ENCODE results near the gene ISG15.
"Not testable (repeated sequence)": the region's sequence is repeated elsewhere in the genome, so short reads cannot be mapped to it uniquely, and the experiment has no call there.

The ISG15 gene

GRCh38 chr1:975896-976683 lies 37.2 kb upstream of the ISG15 start:
- Histone ChIP-seq H3K9ac (ENCODE audit: low read depth in 1 of 2, low read length in 2 of 2) (no peak overlapping the region), H3K4me3 (ENCODE audit: low read length in 2 of 2) (peak overlapping the region; percentile 35 to 44), H3K36me3 (ENCODE audit: control insufficient read depth in 2 of 2, insufficient read depth in 2 of 2, low read length in 2 of 2) (no peaks in the 10 kb centered on the region), H3K27me3 (ENCODE audit: control insufficient read depth in 2 of 2, insufficient read depth in 2 of 2, low read length in 2 of 2) (peaks cover 0 to 15% of the 10 kb centered on the region in 2 donors), H3K4me1 (ENCODE audit: control insufficient read depth in 2 of 2, insufficient read depth in 2 of 2, low read length in 2 of 2) (peaks cover 6% of the 10 kb centered on the region in 2 donors), H3K9me3 (ENCODE audit: control insufficient read depth in 2 of 2, low read length in 2 of 2) (no peaks in the 10 kb centered on the region), H3K27ac (ENCODE audit: low read depth in 2 of 2, low read length in 2 of 2) (no peak overlapping the region)

- peaks cover 0 to 14% of the 10 kb centered on the region in 2 donors for H3K27me3 ChIP-seq (ENCODE audit: control insufficient read depth in 2 of 2, insufficient read depth in 2 of 2, low read length in 2 of 2)
- H3K9me3 ChIP-seq (ENCODE audit: control insufficient read depth in 2 of 2, low read length in 2 of 2); H3K9ac ChIP-seq (ENCODE audit: low read depth in 1 of 2, low read length in 2 of 2); H3K4me3 ChIP-seq (ENCODE audit: low read length in 2 of 2); H3K36me3 ChIP-seq (ENCODE audit: control insufficient read depth in 2 of 2, insufficient read depth in 2 of 2, low read length in 2 of 2); H3K27ac ChIP-seq (ENCODE audit: low read depth in 2 of 2, low read length in 2 of 2); H3K4me1 ChIP-seq (ENCODE audit: control insufficient read depth in 2 of 2, insufficient read depth in 2 of 2, low read length in 2 of 2): not testable (repeated sequence)
Observed at GRCh38 chr1:976791-977190, 36.5 kb upstream of the ISG15 start.

- Histone ChIP-seq H3K27ac (ENCODE audit: low read depth in 2 of 2, low read length in 2 of 2) (no peak overlapping the region), H3K9ac (ENCODE audit: low read depth in 1 of 2, low read length in 2 of 2) (no peak overlapping the region), H3K27me3 (ENCODE audit: control insufficient read depth in 2 of 2, insufficient read depth in 2 of 2, low read length in 2 of 2) (peaks cover 12 to 27% of the 10 kb centered on the region in 2 donors), H3K4me3 (ENCODE audit: low read length in 2 of 2) (no peak overlapping the region), H3K9me3 (ENCODE audit: control insufficient read depth in 2 of 2, low read length in 2 of 2) (no peaks in the 10 kb centered on the region), H3K36me3 (ENCODE audit: control insufficient read depth in 2 of 2, insufficient read depth in 2 of 2, low read length in 2 of 2) (no peaks in the 10 kb centered on the region), H3K4me1 (ENCODE audit: control insufficient read depth in 2 of 2, insufficient read depth in 2 of 2, low read length in 2 of 2) (peaks cover 6% of the 10 kb centered on the region in 2 donors)
Observed at GRCh38 chr1:978069-978834, 35.0 kb upstream of the ISG15 start.

GRCh38 chr1:978835-979743 lies 34.2 kb upstream of the ISG15 start:
- Histone ChIP-seq H3K27ac (ENCODE audit: low read depth in 2 of 2, low read length in 2 of 2) (no peak overlapping the region), H3K4me1 (ENCODE audit: control insufficient read depth in 2 of 2, insufficient read depth in 2 of 2, low read length in 2 of 2) (peaks cover 6% of the 10 kb centered on the region in 2 donors), H3K9ac (ENCODE audit: low read depth in 1 of 2, low read length in 2 of 2) (no peak overlapping the region), H3K27me3 (ENCODE audit: control insufficient read depth in 2 of 2, insufficient read depth in 2 of 2, low read length in 2 of 2) (peaks cover 12 to 25% of the 10 kb centered on the region in 2 donors), H3K4me3 (ENCODE audit: low read length in 2 of 2) (no peak overlapping the region), H3K36me3 (ENCODE audit: control insufficient read depth in 2 of 2, insufficient read depth in 2 of 2, low read length in 2 of 2) (no peaks in the 10 kb centered on the region), H3K9me3 (ENCODE audit: control insufficient read depth in 2 of 2, low read length in 2 of 2) (no peaks in the 10 kb centered on the region)

GRCh38 chr1:979744-980072 lies 33.6 kb upstream of the ISG15 start:
- Histone ChIP-seq H3K36me3 (ENCODE audit: control insufficient read depth in 2 of 2, insufficient read depth in 2 of 2, low read length in 2 of 2) (no peaks in the 10 kb centered on the region), H3K9me3 (ENCODE audit: control insufficient read depth in 2 of 2, low read length in 2 of 2) (no peaks in the 10 kb centered on the region), H3K27me3 (ENCODE audit: control insufficient read depth in 2 of 2, insufficient read depth in 2 of 2, low read length in 2 of 2) (peaks cover 12 to 25% of the 10 kb centered on the region in 2 donors), H3K4me3 (ENCODE audit: low read length in 2 of 2) (no peak overlapping the region), H3K9ac (ENCODE audit: low read depth in 1 of 2, low read length in 2 of 2) (no peak overlapping the region), H3K4me1 (ENCODE audit: control insufficient read depth in 2 of 2, insufficient read depth in 2 of 2, low read length in 2 of 2) (peaks cover 6% of the 10 kb centered on the region in 2 donors), H3K27ac (ENCODE audit: low read depth in 2 of 2, low read length in 2 of 2) (no peak overlapping the region)

GRCh38 chr1:980137-980571 lies 33.1 kb upstream of the ISG15 start:
- H3K36me3 ChIP-seq (ENCODE audit: control insufficient read depth in 2 of 2, insufficient read depth in 2 of 2, low read length in 2 of 2): no peaks in the 10 kb centered on the region
- H3K9ac ChIP-seq (ENCODE audit: low read depth in 1 of 2, low read length in 2 of 2): no peak overlapping the region
- peaks cover 14 to 25% of the 10 kb centered on the region in 2 donors for H3K27me3 ChIP-seq (ENCODE audit: control insufficient read depth in 2 of 2, insufficient read depth in 2 of 2, low read length in 2 of 2)
- no peak overlapping the region for H3K4me3 ChIP-seq (ENCODE audit: low read length in 2 of 2)
- H3K4me1 ChIP-seq (ENCODE audit: control insufficient read depth in 2 of 2, insufficient read depth in 2 of 2, low read length in 2 of 2): peaks cover 6% of the 10 kb centered on the region in 2 donors
- H3K27ac ChIP-seq (ENCODE audit: low read depth in 2 of 2, low read length in 2 of 2): no peak overlapping the region
- no peaks in the 10 kb centered on the region for H3K9me3 ChIP-seq (ENCODE audit: control insufficient read depth in 2 of 2, low read length in 2 of 2)

- Histone ChIP-seq H3K36me3 (ENCODE audit: control insufficient read depth in 2 of 2, insufficient read depth in 2 of 2, low read length in 2 of 2) (no peaks in the 10 kb centered on the region), H3K4me1 (ENCODE audit: control insufficient read depth in 2 of 2, insufficient read depth in 2 of 2, low read length in 2 of 2) (peaks cover 4 to 5% of the 10 kb centered on the region in 2 donors), H3K9ac (ENCODE audit: low read depth in 1 of 2, low read length in 2 of 2) (no peak overlapping the region), H3K9me3 (ENCODE audit: control insufficient read depth in 2 of 2, low read length in 2 of 2) (no peaks in the 10 kb centered on the region), H3K4me3 (ENCODE audit: low read length in 2 of 2) (no peak overlapping the region), H3K27me3 (ENCODE audit: control insufficient read depth in 2 of 2, insufficient read depth in 2 of 2, low read length in 2 of 2) (peaks cover 17 to 25% of the 10 kb centered on the region in 2 donors), H3K27ac (ENCODE audit: low read depth in 2 of 2, low read length in 2 of 2) (no peak overlapping the region)
Observed at GRCh38 chr1:980602-981395, 32.5 kb upstream of the ISG15 start.

- Histone ChIP-seq H3K4me1 (ENCODE audit: control insufficient read depth in 2 of 2, insufficient read depth in 2 of 2, low read length in 2 of 2) (no peaks in the 10 kb centered on the region), H3K27ac (ENCODE audit: low read depth in 2 of 2, low read length in 2 of 2) (no peak overlapping the region), H3K4me3 (ENCODE audit: low read length in 2 of 2) (no peak overlapping the region), H3K36me3 (ENCODE audit: control insufficient read depth in 2 of 2, insufficient read depth in 2 of 2, low read length in 2 of 2) (no peaks in the 10 kb centered on the region), H3K9me3 (ENCODE audit: control insufficient read depth in 2 of 2, low read length in 2 of 2) (no peaks in the 10 kb centered on the region), H3K27me3 (ENCODE audit: control insufficient read depth in 2 of 2, insufficient read depth in 2 of 2, low read length in 2 of 2) (peaks cover 17 to 27% of the 10 kb centered on the region in 2 donors), H3K9ac (ENCODE audit: low read depth in 1 of 2, low read length in 2 of 2) (no peak overlapping the region)
Observed at GRCh38 chr1:981491-981954, 31.8 kb upstream of the ISG15 start.

- no peaks in the 10 kb centered on the region for H3K9me3 ChIP-seq (ENCODE audit: control insufficient read depth in 2 of 2, low read length in 2 of 2)
- H3K4me3 ChIP-seq (ENCODE audit: low read length in 2 of 2): no peak within 1 kb of the TSS
- no peaks in the 10 kb centered on the region for H3K4me1 ChIP-seq (ENCODE audit: control insufficient read depth in 2 of 2, insufficient read depth in 2 of 2, low read length in 2 of 2)
- no peak within 1 kb of the TSS for H3K9ac ChIP-seq (ENCODE audit: low read depth in 1 of 2, low read length in 2 of 2)
- peaks cover 17 to 27% of the 10 kb centered on the region in 2 donors for H3K27me3 ChIP-seq (ENCODE audit: control insufficient read depth in 2 of 2, insufficient read depth in 2 of 2, low read length in 2 of 2)
- no peak within 1 kb of the TSS for H3K27ac ChIP-seq (ENCODE audit: low read depth in 2 of 2, low read length in 2 of 2)
- no peaks in the 10 kb centered on the region for H3K36me3 ChIP-seq (ENCODE audit: control insufficient read depth in 2 of 2, insufficient read depth in 2 of 2, low read length in 2 of 2)
Observed at GRCh38 chr1:981955-982558, 31.2 kb upstream of the ISG15 start, which contains the start of gene PERM1. Gene PERM1 (minus strand): TSS chr1:982093. CDS start chr1:981029, 1,064 bp downstream.

All from mucosa of rectum (tissue), 2 donors.